HG02798 (cell line): ENCODE data around the gene RFXANK.

ENCODE experiments used
- ATAC-seq: cut with Tn5 transposase; IDR thresholded peaks from one replicate; pipeline ENCODE4 v1.9.1; 2021; ENCODE audit warnings: mild to moderate bottlenecking; ENCODE audit not compliant: unreplicated experiment, poor library complexity

The RFXANK gene

GRCh38 chr19:19226204-19226603 lies 34.1 kb downstream of the RFXANK start:
- no peak for ATAC-seq

- ATAC-seq = no peak
Observed at GRCh38 chr19:19226663-19227062, 34.6 kb downstream of the RFXANK start.

GRCh38 chr19:19227217-19227616 lies 35.2 kb downstream of the RFXANK start:
- ATAC-seq = no peak

- ATAC-seq = no peak
Observed at GRCh38 chr19:19229701-19230100, 37.6 kb downstream of the RFXANK start.

GRCh38 chr19:19230999-19231398 lies 38.9 kb downstream of the RFXANK start:
- ATAC-seq = no peak

- ATAC-seq = no peak
Observed at GRCh38 chr19:19232261-19232721, 40.2 kb downstream of the RFXANK start.

GRCh38 chr19:19234220-19234816 lies 42.3 kb downstream of the RFXANK start:
- no peak for ATAC-seq

- ATAC-seq = no peak
Observed at GRCh38 chr19:19236173-19236572, 44.1 kb downstream of the RFXANK start.

- ATAC-seq = no peak
Observed at GRCh38 chr19:19238126-19238894, 46.3 kb downstream of the RFXANK start.

- ATAC-seq = no peak
Observed at GRCh38 chr19:19239675-19240074, 47.6 kb downstream of the RFXANK start.

- ATAC-seq = no peak
Observed at GRCh38 chr19:19240476-19240875, 48.4 kb downstream of the RFXANK start.

GRCh38 chr19:19250196-19250801 lies 58.2 kb downstream of the RFXANK start:
- ATAC-seq = no peak
